Heart right ventricle (tissue), 16 donors: Measurements from ENCODE around the gene ALPG. TPM values are rescaled to one million over a fixed set of nuclear protein-coding genes. Genes with fewer than 3 reads are reported as not detected.
"Not testable (repeated sequence)": the region's sequence is repeated elsewhere in the genome, so short reads cannot be mapped to it uniquely, and the experiment has no call there.

ENCODE experiments used
- ATAC-seq, 8 donors: fragments of 200-7000 bp; cut with Tn5 transposase; one replicate each; pipeline ENCODE4 v1.9.1; 2020; ENCODE audit warnings: mild to moderate bottlenecking in 8 of 8, moderate library complexity in 8 of 8, moderate number of reproducible peaks in 1 of 8
- DNase-seq, 2 donors: peaks; one replicate each; pipeline ENCODE4 v3.0.0-alpha.2; 2020
- H3K27ac ChIP-seq, 10 donors: fragments of 200-600 bp; sonication (generic) in 2 of 10; one replicate each; pipeline versions ENCODE4 v1.5.0 to v1.8.0; 2020 to 2022; ENCODE audit warnings: mild to moderate bottlenecking in 3 of 10
- H3K27me3 ChIP-seq, 7 donors: fragments of 200-600 bp; one replicate each; pipeline ENCODE4 v1.8.0; 2021 to 2022; ENCODE audit warnings: mild to moderate bottlenecking in 2 of 7
- H3K36me3 ChIP-seq, 9 donors: fragments of 200-600 bp; sonication (generic) in 1 of 9; one replicate each; pipeline versions ENCODE4 v1.5.0 to v1.8.0; 2020 to 2022; ENCODE audit warnings: mild to moderate bottlenecking in 2 of 9
- H3K4me1 ChIP-seq, 9 donors: fragments of 200-600 bp; sonication (generic) in 1 of 9; one replicate each; pipeline versions ENCODE4 v1.5.0 to v1.8.0; 2020 to 2022; ENCODE audit warnings: mild to moderate bottlenecking in 4 of 9
- H3K4me3 ChIP-seq, 10 donors: fragments of 200-600 bp; sonication (generic) in 2 of 10; one replicate each; pipeline versions ENCODE4 v1.5.0 to v1.8.0; 2020 to 2022; ENCODE audit warnings: mild to moderate bottlenecking in 7 of 10, moderate library complexity in 2 of 10
- H3K9me3 ChIP-seq, 11 donors: fragments of 200-600 bp in 10 of 11; sonication (generic) in 2 of 11; one replicate each; pipeline versions ENCODE4 v1.5.0 to v1.8.0; 2013 to 2022; ENCODE audit warnings: mild to moderate bottlenecking in 2 of 11, control low read depth in 1 of 11, moderate library complexity in 1 of 11
- WGBS, 2 donors: extraction: QIAGEN DNeasy Blood & Tissue Kit; methylation state at CpG; one replicate each; pipeline ENCODE4 v1.1.7; 2013; ENCODE audit warnings: inconsistent platforms in 1 of 2; 5-methylcytosine and 5-hydroxymethylcytosine counted together
- intact Hi-C, 10 donors: fragments of 100-400 bp; cut with DNase I; formaldehyde crosslinking; loops; one replicate each; pipeline versions ENCODE4 v1.11.1 to v1.14.2; 2022
- long read RNA-seq, 3 donors: library from polyadenylated mRNA; unstranded; transcript quantifications; one replicate each; pipeline ENCODE4 v2.0.0, GENCODE V29; 2020 to 2021
- polyA plus RNA-seq, 2 donors: library from polyadenylated mRNA; stranded (reverse); fragments of 200-250 nt; gene quantifications; one replicate each; pipeline ENCODE4 v1.2.3, GENCODE V29; 2013
- total RNA-seq, 10 donors: library from RNA; stranded (reverse); fragmentation: NEBNext Ultra II Directional in 3 of 10; extraction: Animal tissue kit (Norgen Biotek cat#: 25700) in 3 of 10; gene quantifications; one replicate each; pipeline versions ENCODE4 v1.2.1 to v1.2.4, GENCODE V29; 2021 to 2023
- TF ChIP-seq, protein P1 (sequence below), 9 donors: fragments of 200-600 bp; sonication (generic) in 2 of 9; IDR thresholded peaks; one replicate each; pipeline versions ENCODE4 v1.5.0 to v1.8.0; 2021 to 2022; ENCODE audit warnings: antibody characterized with exemption in 9 of 9, mild to moderate bottlenecking in 5 of 9, moderate library complexity in 1 of 9
- donor health status: Arrhythmogenic right ventricular cardiomyopathy.
- donor health status: ischemic (EF 13 %, LVEDD 7.1; RV severe dilation, severe dysfunction).
- donor health status: healthy with polysubstance abuse.
- donor health status: DM: no; HTN: yes; CAD: no.
- donor health status: DM: no; HTN: no; CAD: no.
- donor health status: ischemic (EF 25% LVEDD 6.9; RV normal size, moderate dysfunction).
- donor health status: ischemic (EF 25% LVEDD 5.7; RV mildly dilated, moderate dysfunction).
- donor health status: healthy.
- donor health status: DM: yes; HTN: yes; CAD: no.
- donor health status: Ischemic cardiomyopathy.
- donor health status: ischemic (EF 35%, LVEDD 5.7; RV mildly dilated, moderate dysfunction).
- donor health status: nonischemic (EF 11% LVEDD 7.7; RV severe dilation, severe dysfunction).
- donor health status: DM: yes; HTN: yes; CAD: no.
- donor health status: PGD.
- donor health status: ischemic (EF 29% LVEDD 5.4; RV normal size, mild dysfunction).
- donor health status: nonischemic (EF 23%, LVEDD 6.1; RV moderate dilation, normal function).

Gene ALPG
- not detected for total RNA-seq
- not detected for polyA plus RNA-seq
- long read RNA-seq, donor 1: 0 reads
- long read RNA-seq, donor 2: 0 reads
- long read RNA-seq, donor 3: 0 reads

DNA sequence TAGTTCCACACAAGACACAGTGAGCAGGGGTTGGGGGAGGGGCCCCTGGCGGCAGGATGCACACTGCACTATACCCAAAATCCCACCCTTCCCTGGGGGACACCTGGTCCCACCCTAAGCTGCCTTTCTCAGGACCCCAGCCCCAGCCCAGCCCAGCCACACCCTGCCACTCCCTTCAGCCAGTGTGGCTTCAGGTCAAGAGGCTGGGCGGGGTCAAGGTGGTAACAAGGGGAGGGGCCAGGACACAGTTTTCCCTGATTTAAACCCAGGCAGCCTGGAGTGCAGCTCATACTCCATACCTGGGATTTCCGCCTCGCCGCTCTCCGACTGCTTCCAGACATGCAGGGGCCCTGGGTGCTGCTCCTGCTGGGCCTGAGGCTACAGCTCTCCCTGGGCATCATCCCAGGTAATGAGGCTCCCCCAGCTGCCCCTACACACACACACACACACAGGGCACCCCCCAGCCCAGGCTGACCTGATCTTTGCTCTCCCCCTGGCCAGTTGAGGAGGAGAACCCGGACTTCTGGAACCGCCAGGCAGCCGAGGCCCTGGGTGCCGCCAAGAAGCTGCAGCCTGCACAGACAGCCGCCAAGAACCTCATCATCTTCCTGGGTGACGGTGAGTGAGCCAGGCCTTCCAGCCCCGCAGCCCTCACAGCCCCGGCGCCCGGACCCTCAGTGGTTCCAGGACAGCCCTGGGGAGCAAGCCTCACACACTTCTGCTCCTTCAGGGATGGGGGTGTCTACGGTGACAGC is at the start of gene ALPG:
Gene ALPG, plus strand, starts transcription at position 289 of the 755 bp plus-strand sequence. Its CDS starts 51 bp downstream, at position 340.
- Histone ChIP-seq H3K9me3 (no peaks in the 10 kb centered on the region), H3K4me1 (no peaks in the 10 kb centered on the region), H3K4me3 (no peak within 1 kb of the TSS), H3K36me3 (no peaks in the 10 kb centered on the region), H3K27ac (no peak within 1 kb of the TSS), H3K27me3 (peaks cover 4 to 33% (median 17%) of the 10 kb centered on the region in 7 donors)
- 90 to 92% methylated on average over 15 to 17 of the region's 17 CpGs for WGBS, 2 donors
- ATAC-seq (no peak), DNase-seq (no peak)
- intact Hi-C loops: no loop called here
- TF ChIP-seq, protein P1, sequence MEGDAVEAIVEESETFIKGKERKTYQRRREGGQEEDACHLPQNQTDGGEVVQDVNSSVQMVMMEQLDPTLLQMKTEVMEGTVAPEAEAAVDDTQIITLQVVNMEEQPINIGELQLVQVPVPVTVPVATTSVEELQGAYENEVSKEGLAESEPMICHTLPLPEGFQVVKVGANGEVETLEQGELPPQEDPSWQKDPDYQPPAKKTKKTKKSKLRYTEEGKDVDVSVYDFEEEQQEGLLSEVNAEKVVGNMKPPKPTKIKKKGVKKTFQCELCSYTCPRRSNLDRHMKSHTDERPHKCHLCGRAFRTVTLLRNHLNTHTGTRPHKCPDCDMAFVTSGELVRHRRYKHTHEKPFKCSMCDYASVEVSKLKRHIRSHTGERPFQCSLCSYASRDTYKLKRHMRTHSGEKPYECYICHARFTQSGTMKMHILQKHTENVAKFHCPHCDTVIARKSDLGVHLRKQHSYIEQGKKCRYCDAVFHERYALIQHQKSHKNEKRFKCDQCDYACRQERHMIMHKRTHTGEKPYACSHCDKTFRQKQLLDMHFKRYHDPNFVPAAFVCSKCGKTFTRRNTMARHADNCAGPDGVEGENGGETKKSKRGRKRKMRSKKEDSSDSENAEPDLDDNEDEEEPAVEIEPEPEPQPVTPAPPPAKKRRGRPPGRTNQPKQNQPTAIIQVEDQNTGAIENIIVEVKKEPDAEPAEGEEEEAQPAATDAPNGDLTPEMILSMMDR (IDR thresholded peaks at IDR 0.05): no peak

- no peaks in the 10 kb centered on the region for H3K36me3 ChIP-seq
- peaks cover 0 to 9% (median 0%) of the 10 kb centered on the region in 9 donors for H3K4me1 ChIP-seq
- no peak overlapping the region for H3K4me3 ChIP-seq
- TF ChIP-seq, protein P1 (IDR thresholded peaks at IDR 0.05): no peak
- no peaks in the 10 kb centered on the region for H3K9me3 ChIP-seq
- no peak overlapping the region for H3K27ac ChIP-seq
- ATAC-seq (no peak), DNase-seq (no peak)
- 89 to 92% methylated on average over 5 of the region's 5 CpGs for WGBS, 2 donors
- no peaks in the 10 kb centered on the region for H3K27me3 ChIP-seq
- intact Hi-C loops: no loop called here
These were observed 45.0 kb upstream of the ALPG start for GRCh38 chr2:232361646-232362045.

- H3K9me3 ChIP-seq: no peaks in the 10 kb centered on the region
- DNase-seq (no peak), ATAC-seq (no peak)
- H3K27ac ChIP-seq: no peak overlapping the region
- WGBS, 2 donors: 85 to 86% methylated on average over 8 of the region's 8 CpGs
- H3K4me3 ChIP-seq: no peak overlapping the region
- peaks cover 0 to 9% (median 0%) of the 10 kb centered on the region in 9 donors for H3K4me1 ChIP-seq
- TF ChIP-seq, protein P1 (IDR thresholded peaks at IDR 0.05): no peak
- intact Hi-C loops: no loop called here
- no peaks in the 10 kb centered on the region for H3K36me3 ChIP-seq
- peaks cover 0 to 3% (median 0%) of the 10 kb centered on the region in 7 donors for H3K27me3 ChIP-seq
These were observed 44.3 kb upstream of the ALPG start for GRCh38 chr2:232362174-232362900.

- DNase-seq, H3K9me3 ChIP-seq, H3K4me1 ChIP-seq, intact Hi-C loops, H3K36me3 ChIP-seq: not testable (repeated sequence)
- 87 to 89% methylated on average over 12 of the region's 12 CpGs for WGBS, 2 donors
- Histone ChIP-seq H3K27ac (peak overlapping the region in 1 of 10 donors; percentile 31), H3K27me3 (peaks cover 0 to 10% (median 4%) of the 10 kb centered on the region in 7 donors), H3K4me3 (peak overlapping the region in 2 of 10 donors; percentile 7 to 46)
- peak in 1 of 8 donors; percentile 9 for ATAC-seq
These were observed 43.4 kb upstream of the ALPG start for GRCh38 chr2:232363064-232363783.
